K562 (cell line): ENCODE measurements around the gene SH3BP5. TPM values are rescaled to one million over a fixed set of nuclear protein-coding genes. Genes with fewer than 3 reads are reported as not detected.

ENCODE experiments used
- CBX5 ChIP-seq: IDR thresholded peaks from 2 replicates; pipeline ENCODE4 v1.6.1; 2014; ENCODE audit warnings: low read depth, borderline replicate concordance
- CREB3 ChIP-seq: fragments of 450-650 bp; conservative IDR thresholded peaks from 2 replicates; pipeline ENCODE4 v1.6.1; 2016; ENCODE audit warnings: missing genetic modification characterization, low read depth, mild to moderate bottlenecking, missing compliant biosample characterization, moderate library complexity
- CXXC5 ChIP-seq: fragments of 250-450 bp; sonication (Bioruptor Pico); IDR thresholded peaks from 2 replicates; pipeline ENCODE4 v1.8.0; 2022; ENCODE audit warnings: inconsistent platforms, mild to moderate bottlenecking, moderate library complexity
- EP300 ChIP-seq: IDR thresholded peaks from 2 replicates; pipeline ENCODE4 v1.6.1; 2012; ENCODE audit warnings: low read length, improper control_type of control experiment
- FOXP1 ChIP-seq: sonication (generic); formaldehyde crosslinking; IDR thresholded peaks from 2 replicates; pipeline ENCODE4 v1.8.0; 2022; ENCODE audit warnings: mild to moderate bottlenecking, missing genetic modification reagents
- HSF4 ChIP-seq: fragments of 250-450 bp; sonication (Bioruptor Pico); IDR thresholded peaks from 2 replicates; pipeline ENCODE4 v2.1.2; 2022; ENCODE audit warnings: mild to moderate bottlenecking, moderate library complexity, borderline replicate concordance
- MAFK ChIP-seq: IDR thresholded peaks from 2 replicates; pipeline ENCODE4 v1.6.1; 2011; ENCODE audit warnings: low read length, improper control_type of control experiment
- NR0B1 ChIP-seq: fragments of 450-650 bp; IDR thresholded peaks from one replicate; pipeline ENCODE4 v1.6.1; 2018; ENCODE audit warnings: mild to moderate bottlenecking, moderate library complexity; ENCODE audit not compliant: partially characterized antibody
- RBM17 ChIP-seq: fragments of 200-400 bp; formaldehyde crosslinking; IDR thresholded peaks from 2 replicates; pipeline ENCODE4 v1.6.1; 2017; ENCODE audit warnings: low read depth, mild to moderate bottlenecking, low read length, borderline replicate concordance
- TARDBP ChIP-seq: fragments of 450-650 bp; IDR thresholded peaks from 2 replicates; pipeline ENCODE4 v1.6.1; 2016
- TCF3 ChIP-seq: sonication (generic); formaldehyde crosslinking; IDR thresholded peaks from 2 replicates; pipeline ENCODE4 v1.4.0; 2020; ENCODE audit warnings: mild to moderate bottlenecking, missing genetic modification reagents
- ZNF431 ChIP-seq: sonication (generic); formaldehyde crosslinking; IDR thresholded peaks from 2 replicates; pipeline ENCODE4 v1.8.0; 2022; ENCODE audit warnings: mild to moderate bottlenecking, missing genetic modification reagents
- polyA plus RNA-seq, 8 experiments: library from polyadenylated mRNA; depleted of rRNA in 4 of 8; stranded (reverse) in 5 of 8; unstranded in 3 of 8; fragments of >200 nt; fragmentation: Nextera tagmentation in 2 of 8; fragmentation: Illumina TruSeq in 1 of 8; extraction: Ambion mirVana in 2 of 8; extraction: Trizol in 1 of 8; gene quantifications; 2 replicates each; pipeline versions ENCODE4 v1.2.1 to v1.2.3, GENCODE V29; 2011 to 2014; ENCODE audit warnings: inconsistent platforms in 1 of 8, missing spikeins in 1 of 8
- total RNA-seq, 7 experiments: library from RNA; depleted of rRNA in 6 of 7; stranded (reverse); fragments of >200 nt in 6 of 7; fragmentation: Illumina TruSeq in 2 of 7; extraction: Trizol in 2 of 7; gene quantifications; 2 replicates each; pipeline versions ENCODE4 v1.2.1 to v1.2.3, GENCODE V29; 2011 to 2021; ENCODE audit warnings: low replicate concordance in 1 of 7
- TF ChIP-seq, protein P1 (sequence below): fragments of 250-450 bp; sonication (Bioruptor Pico); IDR thresholded peaks from 2 replicates; pipeline ENCODE4 v1.4.0; 2020; ENCODE audit warnings: mild to moderate bottlenecking, moderate library complexity

The SH3BP5 gene
- total and polyA plus RNA-seq, 9 of the 15 experiments (the other 6 are each of a cell fraction or from before 2014, with no cell fraction given): 2.9 to 29.0 (median 14.9) TPM

- TF ChIP-seq NR0B1 (no peak), RBM17 (no peak), EP300 (peak; percentile 72; the same call in 1 of the 2 replicates), ZNF431 (CRISPR knock-in tag) (peak; percentile 67; the same call in 1 of the 2 replicates), HSF4 (CRISPR knock-in tag) (no peak), FOXP1 (peak; percentile 51; the same call in 1 of the 2 replicates), TARDBP (no peak), CBX5 (0 out of 2 replicates have a peak, but pooled peaks have one; percentile 52), MAFK (peak; percentile 74), TCF3 (CRISPR knock-in tag) (peak; percentile 64), CXXC5 (0 out of 2 replicates have a peak, but pooled peaks have one; percentile 6), CREB3 (no peak)
- TF ChIP-seq, protein P1, sequence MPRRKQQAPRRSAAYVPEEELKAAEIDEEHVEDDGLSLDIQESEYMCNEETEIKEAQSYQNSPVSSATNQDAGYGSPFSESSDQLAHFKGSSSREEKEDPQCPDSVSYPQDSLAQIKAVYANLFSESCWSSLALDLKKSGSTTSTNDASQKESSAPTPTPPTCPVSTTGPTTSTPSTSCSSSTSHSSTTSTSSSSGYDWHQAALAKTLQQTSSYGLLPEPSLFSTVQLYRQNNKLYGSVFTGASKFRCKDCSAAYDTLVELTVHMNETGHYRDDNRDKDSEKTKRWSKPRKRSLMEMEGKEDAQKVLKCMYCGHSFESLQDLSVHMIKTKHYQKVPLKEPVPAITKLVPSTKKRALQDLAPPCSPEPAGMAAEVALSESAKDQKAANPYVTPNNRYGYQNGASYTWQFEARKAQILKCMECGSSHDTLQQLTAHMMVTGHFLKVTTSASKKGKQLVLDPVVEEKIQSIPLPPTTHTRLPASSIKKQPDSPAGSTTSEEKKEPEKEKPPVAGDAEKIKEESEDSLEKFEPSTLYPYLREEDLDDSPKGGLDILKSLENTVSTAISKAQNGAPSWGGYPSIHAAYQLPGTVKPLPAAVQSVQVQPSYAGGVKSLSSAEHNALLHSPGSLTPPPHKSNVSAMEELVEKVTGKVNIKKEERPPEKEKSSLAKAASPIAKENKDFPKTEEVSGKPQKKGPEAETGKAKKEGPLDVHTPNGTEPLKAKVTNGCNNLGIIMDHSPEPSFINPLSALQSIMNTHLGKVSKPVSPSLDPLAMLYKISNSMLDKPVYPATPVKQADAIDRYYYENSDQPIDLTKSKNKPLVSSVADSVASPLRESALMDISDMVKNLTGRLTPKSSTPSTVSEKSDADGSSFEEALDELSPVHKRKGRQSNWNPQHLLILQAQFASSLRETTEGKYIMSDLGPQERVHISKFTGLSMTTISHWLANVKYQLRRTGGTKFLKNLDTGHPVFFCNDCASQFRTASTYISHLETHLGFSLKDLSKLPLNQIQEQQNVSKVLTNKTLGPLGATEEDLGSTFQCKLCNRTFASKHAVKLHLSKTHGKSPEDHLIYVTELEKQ: 0 out of 2 replicates have a peak, but pooled peaks have one; percentile 30
These were observed 21.7 kb downstream of the SH3BP5 start (continued) for GRCh38 chr3:15310491-15311370.
